ENCODE data around the gene KIF6.

KIF6 gene

DNA sequence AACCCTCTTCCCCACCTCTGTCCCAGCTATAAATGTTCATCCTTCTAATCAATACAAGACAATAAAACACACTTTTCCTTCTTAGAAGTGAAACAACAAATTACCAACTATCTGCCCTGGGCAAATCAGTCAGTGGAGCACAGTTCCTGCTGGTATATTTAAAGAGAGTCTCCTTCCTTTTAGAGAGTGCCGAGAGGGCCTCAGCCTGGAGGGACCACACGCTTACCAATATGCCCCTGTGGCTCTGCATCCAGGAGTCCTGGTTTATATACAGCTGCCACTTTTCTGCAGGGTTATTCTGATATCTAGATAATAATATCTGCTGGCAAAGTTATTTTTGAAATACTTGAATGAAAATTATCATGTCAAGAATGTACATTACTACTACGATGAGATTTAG is 315.3 kb downstream of the KIF6 start:
- no peak for DNase-seq

DNA sequence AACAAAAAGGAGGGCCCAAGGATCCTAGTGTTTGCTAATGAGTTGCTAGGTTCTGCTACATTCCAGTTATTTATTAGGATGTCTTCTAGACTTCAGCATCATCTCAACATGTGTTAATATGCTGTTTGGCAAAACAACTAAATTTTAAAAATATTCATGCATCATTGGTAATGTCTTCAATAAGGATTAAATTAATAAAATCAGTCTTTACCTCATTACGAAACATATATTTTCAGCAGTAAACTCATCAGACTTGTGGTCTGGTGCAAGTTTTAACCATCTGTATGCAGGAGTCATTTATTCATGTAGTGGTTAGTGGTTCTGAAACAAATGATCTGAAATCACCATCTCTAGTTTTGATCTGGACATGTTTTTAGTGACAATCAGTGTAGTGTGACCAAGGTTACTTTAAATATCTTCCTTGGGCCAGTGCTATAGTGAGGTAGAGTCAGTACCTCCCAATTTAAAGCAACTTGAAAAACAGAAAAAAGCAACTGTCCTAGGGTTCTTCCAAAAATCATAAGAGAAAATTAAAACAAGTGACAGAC is 317.7 kb downstream of the KIF6 start:
- no peak for DNase-seq

- DNase-seq = no peak
Measured at GRCh38 chr6:39404312-39404711, 320.9 kb downstream of the KIF6 start.

- DNase-seq = no peak
Measured at GRCh38 chr6:39403304-39403703, 321.9 kb downstream of the KIF6 start.

GRCh38 chr6:39402239-39402751 is 322.9 kb downstream of the KIF6 start:
- no peak for DNase-seq

DNA sequence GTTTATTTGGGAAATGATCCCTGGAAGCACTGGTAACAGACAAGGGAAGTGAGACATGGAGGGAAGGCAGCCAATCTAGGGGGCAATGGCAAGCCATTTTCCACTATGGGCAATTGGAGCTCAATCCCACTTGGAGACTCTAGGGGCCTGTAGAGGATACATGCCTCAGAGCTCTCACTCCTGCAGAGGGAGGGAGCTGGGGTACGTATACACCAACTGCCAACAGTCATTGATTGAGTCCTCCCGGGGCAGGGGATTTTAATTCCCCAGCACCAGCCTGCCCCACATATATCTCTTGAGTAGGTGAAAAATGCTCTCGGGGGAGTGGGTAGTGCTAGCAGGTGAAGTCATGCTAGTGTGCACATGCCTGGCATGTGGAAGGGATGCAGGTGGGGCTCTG is 323.8 kb downstream of the KIF6 start:
- no peak for DNase-seq

- no peak for DNase-seq
Measured at GRCh38 chr6:39400026-39400425, 325.2 kb downstream of the KIF6 start.

- no peak for DNase-seq
Measured at GRCh38 chr6:39396854-39397253, 328.4 kb downstream of the KIF6 start.

DNA sequence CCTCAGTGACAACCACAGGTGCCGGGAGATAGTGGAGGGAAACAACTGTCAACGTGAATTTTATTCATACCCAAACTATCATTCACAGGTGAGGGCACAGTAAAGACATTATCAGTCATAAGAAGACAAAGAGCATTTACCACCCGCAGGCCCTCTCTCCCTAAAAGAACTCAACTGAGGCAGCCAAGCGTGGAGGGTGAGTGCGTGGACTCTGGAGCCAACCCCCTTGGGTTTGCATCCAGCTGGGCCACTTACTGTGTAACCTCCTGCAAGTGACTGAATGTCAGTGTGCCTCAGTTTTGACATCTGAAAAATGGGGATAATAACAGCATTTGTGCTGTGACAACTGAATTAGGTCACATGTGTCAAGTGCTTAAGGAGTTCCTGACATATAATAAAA is 332.1 kb downstream of the KIF6 start:
- no peak for DNase-seq

GRCh38 chr6:39391182-39391581 is 334.0 kb downstream of the KIF6 start:
- no peak for DNase-seq

- no peak for DNase-seq
Measured at GRCh38 chr6:39389484-39389767, 335.8 kb downstream of the KIF6 start.

GRCh38 chr6:39388606-39389483 is 336.4 kb downstream of the KIF6 start:
- DNase-seq = no peak

DNA sequence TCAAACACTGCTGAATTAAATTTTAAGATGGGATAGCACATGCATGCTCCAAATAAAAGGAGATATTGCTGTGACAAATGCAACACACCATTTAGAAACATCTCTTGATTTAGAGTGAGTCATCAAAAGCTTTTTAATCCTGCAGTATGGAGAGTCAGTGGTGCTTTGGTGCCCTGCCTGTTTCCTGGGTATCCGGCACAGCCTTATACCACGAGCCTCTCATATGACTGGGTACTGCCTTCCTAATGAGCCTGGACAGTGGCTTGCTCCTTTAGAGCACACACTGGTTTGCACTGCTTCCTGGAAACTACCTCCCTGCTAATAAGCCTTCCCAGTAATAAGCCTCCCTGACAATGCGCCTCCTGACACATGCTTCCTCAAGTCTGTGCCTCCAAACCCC is 337.4 kb downstream of the KIF6 start:
- DNase-seq = no peak

DNA sequence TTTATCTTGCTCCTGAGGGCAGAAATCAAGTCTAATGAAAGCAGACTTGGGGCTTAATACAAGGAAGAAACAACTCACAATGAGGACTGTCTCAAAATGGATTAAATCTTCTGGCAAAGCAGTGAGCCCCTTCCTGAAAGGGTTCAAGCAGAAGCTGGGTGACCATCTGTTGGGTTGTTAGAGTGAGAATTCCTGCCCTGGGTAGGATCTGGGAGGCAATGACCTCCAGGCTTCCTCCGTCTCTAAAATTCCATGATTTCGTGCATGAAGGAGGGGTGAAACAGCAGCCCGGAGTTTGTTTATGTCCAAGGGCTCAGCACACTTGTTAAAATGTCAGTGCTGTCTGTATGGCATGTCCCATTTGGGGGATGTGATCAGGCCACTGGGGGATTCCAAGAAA is 338.7 kb downstream of the KIF6 start:
- no peak for DNase-seq

DNA sequence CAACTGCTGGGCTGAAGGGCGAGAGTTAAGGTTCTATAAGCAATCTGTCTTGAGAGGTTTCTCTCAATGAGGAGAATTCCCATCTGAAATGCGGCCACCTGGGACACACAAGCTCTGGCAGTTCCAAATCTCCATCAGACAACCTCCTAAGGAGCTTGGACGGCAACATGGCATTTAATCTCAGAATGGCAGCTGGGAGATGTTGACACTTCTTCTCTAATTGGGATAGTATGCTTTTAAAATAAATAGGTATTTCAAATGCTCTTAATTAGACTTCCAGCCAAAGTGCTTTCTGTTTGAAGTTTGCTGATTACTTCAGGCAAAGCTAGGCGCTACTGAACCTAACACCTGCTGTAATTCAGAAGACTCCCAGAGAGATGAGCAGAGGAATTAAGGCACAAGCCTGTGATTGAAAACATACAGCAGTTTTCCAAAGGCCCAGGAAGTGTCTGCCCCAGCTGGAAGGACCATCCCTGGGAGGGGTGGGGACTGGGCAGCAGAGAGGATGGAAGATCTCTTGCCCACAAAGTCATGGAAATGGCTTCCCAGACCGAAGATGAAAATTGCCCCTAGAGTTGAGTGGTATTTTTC is 343.6 kb downstream of the KIF6 start:
- DNase-seq = no peak

DNA sequence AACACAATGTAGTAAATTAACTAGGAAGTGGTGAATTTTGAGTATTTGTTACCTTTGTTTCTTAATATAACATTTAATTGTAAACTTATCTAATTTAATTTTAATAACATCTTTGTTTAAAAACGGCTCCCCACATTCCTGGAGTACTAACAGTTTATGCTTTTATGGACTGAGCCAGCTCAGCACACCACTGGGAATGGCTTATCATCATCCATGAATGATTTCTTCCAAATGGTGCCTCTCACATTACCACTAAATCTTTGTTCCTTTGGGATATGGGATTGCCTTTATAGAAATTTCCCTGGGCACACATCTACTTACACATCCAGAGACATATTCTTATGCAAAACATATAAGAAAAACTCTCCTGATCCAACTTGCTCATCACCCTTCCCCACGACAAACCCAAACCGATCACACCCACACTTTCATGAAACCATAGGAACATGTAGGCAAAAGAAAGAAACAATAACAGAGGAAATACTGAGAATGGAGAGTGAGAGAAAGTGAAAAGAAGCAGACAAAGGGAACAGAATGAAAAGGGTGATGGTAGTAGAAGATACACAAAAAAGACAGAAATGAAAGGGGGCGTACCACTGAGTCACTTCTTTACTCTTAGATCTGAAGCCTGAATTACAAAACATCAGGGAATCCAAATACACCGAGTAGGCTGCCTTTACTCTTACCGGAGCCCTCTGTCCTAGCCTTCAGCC is 344.2 kb downstream of the KIF6 start:
- no peak for DNase-seq

DNA sequence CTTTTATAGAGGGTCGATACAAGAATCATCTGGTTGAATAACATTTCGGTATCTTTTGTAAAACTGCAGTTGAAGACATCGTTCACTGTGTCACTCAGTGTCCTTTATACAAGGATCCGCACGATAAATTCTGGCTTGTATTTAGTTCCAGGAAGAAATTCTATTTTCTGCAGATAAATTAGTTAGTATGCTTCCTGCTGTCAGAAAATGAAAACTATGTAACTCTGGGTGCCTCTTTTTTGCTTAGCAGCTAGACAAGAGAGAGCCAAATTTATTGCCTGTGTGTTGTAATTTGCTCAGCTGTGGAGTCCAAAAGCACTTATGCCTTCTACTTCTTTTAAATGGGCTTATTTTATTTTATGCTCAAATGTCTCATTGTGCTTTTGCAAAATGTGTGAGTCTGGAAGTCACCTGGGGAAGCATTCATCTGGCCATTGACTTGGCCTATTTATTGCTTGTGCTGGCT is 346.2 kb downstream of the KIF6 start:
- no peak for DNase-seq

GRCh38 chr6:39378175-39378959 is 346.8 kb downstream of the KIF6 start:
- no peak for DNase-seq

- DNase-seq = no peak
Measured at GRCh38 chr6:39377539-39377950, 347.7 kb downstream of the KIF6 start.

DNA sequence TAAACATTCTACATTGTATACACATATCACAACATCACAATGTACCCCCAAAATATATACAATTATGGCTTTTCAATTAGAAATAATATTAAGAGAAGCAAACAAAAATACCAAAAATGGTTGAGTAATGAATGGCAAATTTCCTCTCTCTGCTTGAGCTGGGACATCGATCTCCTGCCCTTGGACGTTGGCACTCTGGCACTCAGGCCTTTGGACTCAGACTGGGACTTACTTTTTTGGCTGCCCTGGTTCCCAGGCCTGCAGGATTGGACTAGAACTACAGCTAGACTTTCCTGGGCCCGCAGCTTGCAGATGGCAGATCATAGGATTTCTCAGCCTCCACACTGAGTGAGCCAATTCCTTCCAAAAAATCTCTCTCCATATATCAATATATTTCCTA is 349.8 kb downstream of the KIF6 start:
- DNase-seq = no peak

GRCh38 chr6:39370390-39370789 is 354.8 kb downstream of the KIF6 start:
- no peak for DNase-seq

GRCh38 chr6:39369987-39370386 is 355.2 kb downstream of the KIF6 start:
- no peak for DNase-seq

DNA sequence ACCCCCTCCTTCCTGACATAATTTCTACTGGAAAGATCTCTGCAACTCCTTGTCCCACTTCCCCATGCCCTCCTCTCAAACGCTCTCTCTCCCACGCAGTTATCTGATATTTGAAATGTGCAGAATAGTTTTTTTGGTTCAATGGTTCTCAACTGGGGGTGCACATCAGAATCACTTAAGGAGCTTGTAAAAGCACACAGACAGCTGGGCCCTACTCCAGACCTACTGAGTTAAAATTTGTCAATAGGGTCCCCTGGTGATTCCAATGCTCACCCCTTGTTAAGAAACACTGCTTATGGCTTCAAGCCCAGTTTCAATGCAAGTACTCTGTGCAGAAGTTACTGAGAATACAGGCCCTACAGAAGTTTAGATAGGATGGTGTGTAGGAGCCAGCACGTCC is 357.5 kb downstream of the KIF6 start:
- DNase-seq = no peak

Data from inflammatory macrophage treated with lipopolysaccharide for 4 hours (primary cell).